ENCODE measurements around the gene KLHL42. TPM values are rescaled to one million over a fixed set of nuclear protein-coding genes. Genes with fewer than 3 reads are reported as not detected.

KLHL42 gene, protein sequence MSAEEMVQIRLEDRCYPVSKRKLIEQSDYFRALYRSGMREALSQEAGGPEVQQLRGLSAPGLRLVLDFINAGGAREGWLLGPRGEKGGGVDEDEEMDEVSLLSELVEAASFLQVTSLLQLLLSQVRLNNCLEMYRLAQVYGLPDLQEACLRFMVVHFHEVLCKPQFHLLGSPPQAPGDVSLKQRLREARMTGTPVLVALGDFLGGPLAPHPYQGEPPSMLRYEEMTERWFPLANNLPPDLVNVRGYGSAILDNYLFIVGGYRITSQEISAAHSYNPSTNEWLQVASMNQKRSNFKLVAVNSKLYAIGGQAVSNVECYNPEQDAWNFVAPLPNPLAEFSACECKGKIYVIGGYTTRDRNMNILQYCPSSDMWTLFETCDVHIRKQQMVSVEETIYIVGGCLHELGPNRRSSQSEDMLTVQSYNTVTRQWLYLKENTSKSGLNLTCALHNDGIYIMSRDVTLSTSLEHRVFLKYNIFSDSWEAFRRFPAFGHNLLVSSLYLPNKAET
- total RNA-seq (2014; rRNA removed; shearing (Covaris generic)), result 25.8 and 33.2 TPM in 2 replicates
- polyA plus RNA-seq (2016; fragmentation: Nextera tagmentation; extraction: Ambion mirVana), result 7.6 and 8.0 TPM in 2 replicates
- long read RNA-seq, full-length matches to known transcripts, result 5 of 6 reads
- long read RNA-seq, partial matches to known transcripts, result 0 of 6 reads
- long read RNA-seq, other reads (novel, unspliced or antisense), result 1 of 6 reads

DNA sequence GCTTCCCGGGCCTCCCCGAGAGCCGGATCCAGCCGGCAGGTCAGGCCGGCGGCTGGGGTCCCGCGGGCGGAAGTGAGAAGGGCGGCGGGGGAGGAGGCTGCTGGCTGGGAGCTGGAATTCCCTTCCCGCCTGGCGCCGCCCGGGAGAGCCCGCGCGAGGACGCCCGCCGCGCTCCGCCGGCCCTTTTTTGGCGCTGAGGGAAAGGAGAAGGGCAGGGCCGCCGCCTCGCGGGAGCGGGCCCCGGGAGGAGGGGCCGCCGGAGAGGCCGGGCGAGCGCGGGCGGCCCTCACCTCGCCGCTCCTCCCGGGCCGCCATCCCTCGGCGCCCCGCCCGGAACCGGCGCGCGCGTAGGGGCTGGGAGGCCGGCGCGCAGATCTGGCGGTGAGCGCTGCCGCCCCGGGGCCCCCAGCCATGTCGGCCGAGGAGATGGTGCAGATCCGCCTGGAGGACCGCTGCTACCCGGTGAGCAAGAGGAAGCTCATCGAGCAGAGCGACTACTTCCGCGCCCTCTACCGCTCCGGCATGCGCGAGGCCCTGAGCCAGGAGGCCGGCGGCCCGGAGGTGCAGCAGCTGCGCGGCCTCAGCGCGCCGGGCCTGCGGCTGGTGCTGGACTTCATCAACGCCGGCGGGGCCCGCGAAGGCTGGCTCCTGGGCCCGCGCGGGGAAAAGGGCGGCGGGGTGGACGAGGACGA, at the start of gene KLHL42, which contains the start of gene MANSC4:
TSS of gene KLHL42 (plus strand) at position 314 of the 692 bp plus-strand sequence. CDS start at position 412, 98 bp downstream.
TSS of gene MANSC4 (minus strand) at position 317 of the 692 bp plus-strand sequence. CDS start 8,960 bp downstream, outside the sequence.
- TF ChIP-seq POLR2AphosphoS5 (IDR thresholded peaks at IDR 0.05; ENCODE audit: low read depth) (peak; percentile 42), NANOG (IDR thresholded peaks at IDR 0.05; ENCODE audit: borderline replicate concordance) (no peak), CREB1 (CRISPR knock-in tag; IDR thresholded peaks at IDR 0.05; ENCODE audit: low read depth) (no peak), JUNB (IDR thresholded peaks at IDR 0.05; ENCODE audit: unreplicated experiment) (no peak), ZNF114 (CRISPR knock-in tag; IDR thresholded peaks at IDR 0.05) (no peak), ZNF331 (CRISPR knock-in tag; IDR thresholded peaks at IDR 0.05; ENCODE audit: low read depth) (no peak)
- TF ChIP-seq, protein P1, sequence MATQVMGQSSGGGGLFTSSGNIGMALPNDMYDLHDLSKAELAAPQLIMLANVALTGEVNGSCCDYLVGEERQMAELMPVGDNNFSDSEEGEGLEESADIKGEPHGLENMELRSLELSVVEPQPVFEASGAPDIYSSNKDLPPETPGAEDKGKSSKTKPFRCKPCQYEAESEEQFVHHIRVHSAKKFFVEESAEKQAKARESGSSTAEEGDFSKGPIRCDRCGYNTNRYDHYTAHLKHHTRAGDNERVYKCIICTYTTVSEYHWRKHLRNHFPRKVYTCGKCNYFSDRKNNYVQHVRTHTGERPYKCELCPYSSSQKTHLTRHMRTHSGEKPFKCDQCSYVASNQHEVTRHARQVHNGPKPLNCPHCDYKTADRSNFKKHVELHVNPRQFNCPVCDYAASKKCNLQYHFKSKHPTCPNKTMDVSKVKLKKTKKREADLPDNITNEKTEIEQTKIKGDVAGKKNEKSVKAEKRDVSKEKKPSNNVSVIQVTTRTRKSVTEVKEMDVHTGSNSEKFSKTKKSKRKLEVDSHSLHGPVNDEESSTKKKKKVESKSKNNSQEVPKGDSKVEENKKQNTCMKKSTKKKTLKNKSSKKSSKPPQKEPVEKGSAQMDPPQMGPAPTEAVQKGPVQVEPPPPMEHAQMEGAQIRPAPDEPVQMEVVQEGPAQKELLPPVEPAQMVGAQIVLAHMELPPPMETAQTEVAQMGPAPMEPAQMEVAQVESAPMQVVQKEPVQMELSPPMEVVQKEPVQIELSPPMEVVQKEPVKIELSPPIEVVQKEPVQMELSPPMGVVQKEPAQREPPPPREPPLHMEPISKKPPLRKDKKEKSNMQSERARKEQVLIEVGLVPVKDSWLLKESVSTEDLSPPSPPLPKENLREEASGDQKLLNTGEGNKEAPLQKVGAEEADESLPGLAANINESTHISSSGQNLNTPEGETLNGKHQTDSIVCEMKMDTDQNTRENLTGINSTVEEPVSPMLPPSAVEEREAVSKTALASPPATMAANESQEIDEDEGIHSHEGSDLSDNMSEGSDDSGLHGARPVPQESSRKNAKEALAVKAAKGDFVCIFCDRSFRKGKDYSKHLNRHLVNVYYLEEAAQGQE (IDR thresholded peaks at IDR 0.05; ENCODE audit: unreplicated experiment), result no peak
- TF ChIP-seq, protein P2, sequence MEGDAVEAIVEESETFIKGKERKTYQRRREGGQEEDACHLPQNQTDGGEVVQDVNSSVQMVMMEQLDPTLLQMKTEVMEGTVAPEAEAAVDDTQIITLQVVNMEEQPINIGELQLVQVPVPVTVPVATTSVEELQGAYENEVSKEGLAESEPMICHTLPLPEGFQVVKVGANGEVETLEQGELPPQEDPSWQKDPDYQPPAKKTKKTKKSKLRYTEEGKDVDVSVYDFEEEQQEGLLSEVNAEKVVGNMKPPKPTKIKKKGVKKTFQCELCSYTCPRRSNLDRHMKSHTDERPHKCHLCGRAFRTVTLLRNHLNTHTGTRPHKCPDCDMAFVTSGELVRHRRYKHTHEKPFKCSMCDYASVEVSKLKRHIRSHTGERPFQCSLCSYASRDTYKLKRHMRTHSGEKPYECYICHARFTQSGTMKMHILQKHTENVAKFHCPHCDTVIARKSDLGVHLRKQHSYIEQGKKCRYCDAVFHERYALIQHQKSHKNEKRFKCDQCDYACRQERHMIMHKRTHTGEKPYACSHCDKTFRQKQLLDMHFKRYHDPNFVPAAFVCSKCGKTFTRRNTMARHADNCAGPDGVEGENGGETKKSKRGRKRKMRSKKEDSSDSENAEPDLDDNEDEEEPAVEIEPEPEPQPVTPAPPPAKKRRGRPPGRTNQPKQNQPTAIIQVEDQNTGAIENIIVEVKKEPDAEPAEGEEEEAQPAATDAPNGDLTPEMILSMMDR (conservative IDR thresholded peaks at IDR 0.05; ENCODE audit: low read depth in 2 of 2), result no peak; a peak in 1 of 4 replicates

More for the DNA sequence above, at the start of gene KLHL42, which contains the start of gene MANSC4:
- peak within 1 kb of the TSS; percentile 96; the same call in 1 of the 2 replicates for H2AFZ ChIP-seq
- Mint-ChIP-seq H3K4me1 (peaks cover 37% of the 10 kb centered on the region), H3K27me3 (ENCODE audit: insufficient read depth, low read depth, poor library complexity) (peaks cover 11% of the 10 kb centered on the region), H3K4me3 (peak within 1 kb of the TSS; percentile 79), H3K9me3 (no peaks in the 10 kb centered on the region), H3K36me3 (ENCODE audit: low read depth) (peaks cover 25% of the 10 kb centered on the region), H3K27ac (peak within 1 kb of the TSS; percentile 85)
- no peaks in the 10 kb centered on the region for H3F3A ChIP-seq (replicated peaks; ENCODE audit: low read depth)
- H3K4me1 ChIP-seq (ENCODE audit: insufficient read depth), result peaks cover 27% of the 10 kb centered on the region
- peak within 1 kb of the TSS; percentile 92 for H3K27ac ChIP-seq (ENCODE audit: low read depth)
- no peaks in the 10 kb centered on the region for H4K20me1 ChIP-seq (replicated peaks; ENCODE audit: insufficient read depth)
- no peaks in the 10 kb centered on the region for H3K9me2 ChIP-seq (ENCODE audit: insufficient read depth)
- DNase-seq (ENCODE audit: low spot score), result peak; percentile 89
- ATAC-seq, result peak; percentile 71
- peak within 1 kb of the TSS; percentile 97 for H3K4me2 ChIP-seq
- H3K79me2 ChIP-seq (replicated peaks; ENCODE audit: insufficient read depth), result peaks cover 44% of the 10 kb centered on the region
- H3K36me3 ChIP-seq (ENCODE audit: insufficient read depth), result no peaks in the 10 kb centered on the region
- H3K27me3 ChIP-seq (ENCODE audit: insufficient read depth), result no peaks in the 10 kb centered on the region
- peak within 1 kb of the TSS; percentile 80 for H3K4me3 ChIP-seq

Measured in GM23338 (cell line).